Neural progenitor cell (in vitro differentiated cells): ENCODE data around the gene OVOL1. TPM values are rescaled to one million over a fixed set of nuclear protein-coding genes. Genes with fewer than 3 reads are reported as not detected.
"Not testable (repeated sequence)": the region's sequence is repeated elsewhere in the genome, so short reads cannot be mapped to it uniquely, and the experiment has no call there.

Experiments
- DNase-seq: peaks from one replicate; pipeline ENCODE4 v3.0.0-alpha.2; 2016; ENCODE audit warnings: low spot score
- H2AFZ ChIP-seq: fragments of 200-600 bp; sonication (generic); replicated peaks from 2 replicates; pipeline ENCODE4 v1.6.1; 2016; ENCODE audit warnings: antibody characterized with exemption
- H3F3A ChIP-seq: fragments of 200-600 bp; sonication (generic); 2 replicates; pipeline ENCODE4 v1.6.1; 2016; ENCODE audit warnings: antibody characterized with exemption, low read depth
- H3K27ac ChIP-seq: fragments of 200-600 bp; sonication (generic); 2 replicates; pipeline ENCODE4 v1.5.1; 2016; ENCODE audit warnings: mild to moderate bottlenecking
- H3K27me3 ChIP-seq: fragments of 200-600 bp; sonication (generic); 2 replicates; pipeline ENCODE4 v1.6.1; 2016; ENCODE audit warnings: mild to moderate bottlenecking, moderate library complexity
- H3K36me3 ChIP-seq: fragments of 200-600 bp; sonication (generic); 2 replicates; pipeline ENCODE4 v1.5.1; 2016
- H3K4me1 ChIP-seq: fragments of 200-600 bp; sonication (generic); 2 replicates; pipeline ENCODE4 v1.6.1; 2016; ENCODE audit warnings: mixed run types
- H3K4me2 ChIP-seq: fragments of 200-600 bp; sonication (generic); 2 replicates; pipeline ENCODE4 v1.6.1; 2016
- H3K4me3 ChIP-seq: fragments of 200-600 bp; sonication (generic); 2 replicates; pipeline ENCODE4 v1.5.1; 2016
- H3K79me2 ChIP-seq: fragments of 200-600 bp; sonication (generic); 2 replicates; pipeline ENCODE4 v1.6.1; 2016; ENCODE audit warnings: low read depth
- H3K9ac ChIP-seq: fragments of 200-600 bp; sonication (generic); 2 replicates; pipeline ENCODE4 v1.6.1; 2016
- H3K9me3 ChIP-seq: fragments of 200-600 bp; sonication (generic); 2 replicates; pipeline ENCODE4 v1.5.1; 2016; ENCODE audit warnings: low read depth
- H4K20me1 ChIP-seq: fragments of 200-600 bp; sonication (generic); 2 replicates; pipeline ENCODE4 v1.6.1; 2016; ENCODE audit warnings: low read depth
- H3K27ac Mint-ChIP-seq: 3 replicates; pipeline ENCODE4 v1.8.0; 2021; ENCODE audit warnings: mixed read lengths
- H3K27me3 Mint-ChIP-seq: 2 replicates; pipeline ENCODE4 v1.8.0; 2022; ENCODE audit warnings: low read depth, mild to moderate bottlenecking, inconsistent platforms, moderate library complexity, mixed read lengths; ENCODE audit not compliant: insufficient read depth
- H3K36me3 Mint-ChIP-seq: 3 replicates; pipeline ENCODE4 v1.8.0; 2021; ENCODE audit warnings: mixed read lengths
- H3K4me1 Mint-ChIP-seq: 3 replicates; pipeline ENCODE4 v1.8.0; 2021; ENCODE audit warnings: mixed read lengths
- H3K4me3 Mint-ChIP-seq: 3 replicates; pipeline ENCODE4 v1.8.0; 2021; ENCODE audit warnings: mild to moderate bottlenecking, moderate library complexity, mixed read lengths
- H3K9me3 Mint-ChIP-seq: 3 replicates; pipeline ENCODE4 v1.8.0; 2020; ENCODE audit warnings: mixed read lengths
- EZH2 ChIP-seq: fragments of 200-600 bp; sonication (generic); IDR thresholded peaks from 2 replicates; pipeline ENCODE4 v1.6.1; 2017; ENCODE audit warnings: antibody characterized with exemption, mild to moderate bottlenecking, moderate library complexity
- EZH2phosphoT487 ChIP-seq: fragments of 200-600 bp; sonication (generic); IDR thresholded peaks from 2 replicates; pipeline ENCODE4 v1.6.1; 2017; ENCODE audit warnings: antibody characterized with exemption
- total RNA-seq: library from RNA; depleted of rRNA; stranded (reverse); fragments of >200 nt; gene quantifications from 2 replicates; pipeline ENCODE4 v1.2.3, GENCODE V29; 2015; ENCODE audit warnings: low replicate concordance
- TF ChIP-seq, protein P1 (sequence below): fragments of 200-600 bp; sonication (generic); IDR thresholded peaks from 2 replicates; pipeline ENCODE4 v1.5.1; 2017; ENCODE audit warnings: antibody characterized with exemption, mild to moderate bottlenecking

Gene OVOL1
- total RNA-seq, 1 donor from 2014 or later: not detected

DNA sequence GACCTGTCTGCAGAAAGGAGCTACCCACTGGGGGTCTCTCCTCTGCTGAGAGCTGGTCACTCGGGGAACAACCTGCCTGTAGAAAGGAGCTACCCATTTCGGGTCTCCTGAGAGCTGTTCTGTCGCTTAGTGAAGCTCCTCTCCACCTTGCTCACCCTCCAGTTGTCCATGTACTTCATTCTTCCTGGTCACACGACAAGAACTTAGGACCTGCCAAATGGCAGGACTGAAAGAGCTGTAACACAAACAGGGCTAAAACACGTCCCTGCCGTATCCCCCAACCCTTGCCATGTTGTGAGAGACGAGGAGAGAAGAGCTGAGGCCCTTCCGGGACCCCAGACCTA is 42.2 kb upstream of the OVOL1 start:
- no peaks in the 10 kb centered on the region for H4K20me1 ChIP-seq
- no peaks in the 10 kb centered on the region for H3K4me1 ChIP-seq
- H3K4me3 Mint-ChIP-seq: no peak overlapping the region
- no peaks in the 10 kb centered on the region for H3F3A ChIP-seq
- peaks cover 11% of the 10 kb centered on the region for H3K27me3 Mint-ChIP-seq
- no peak for TF ChIP-seq EZH2
- no peak for TF ChIP-seq EZH2phosphoT487
- TF ChIP-seq, protein P1, sequence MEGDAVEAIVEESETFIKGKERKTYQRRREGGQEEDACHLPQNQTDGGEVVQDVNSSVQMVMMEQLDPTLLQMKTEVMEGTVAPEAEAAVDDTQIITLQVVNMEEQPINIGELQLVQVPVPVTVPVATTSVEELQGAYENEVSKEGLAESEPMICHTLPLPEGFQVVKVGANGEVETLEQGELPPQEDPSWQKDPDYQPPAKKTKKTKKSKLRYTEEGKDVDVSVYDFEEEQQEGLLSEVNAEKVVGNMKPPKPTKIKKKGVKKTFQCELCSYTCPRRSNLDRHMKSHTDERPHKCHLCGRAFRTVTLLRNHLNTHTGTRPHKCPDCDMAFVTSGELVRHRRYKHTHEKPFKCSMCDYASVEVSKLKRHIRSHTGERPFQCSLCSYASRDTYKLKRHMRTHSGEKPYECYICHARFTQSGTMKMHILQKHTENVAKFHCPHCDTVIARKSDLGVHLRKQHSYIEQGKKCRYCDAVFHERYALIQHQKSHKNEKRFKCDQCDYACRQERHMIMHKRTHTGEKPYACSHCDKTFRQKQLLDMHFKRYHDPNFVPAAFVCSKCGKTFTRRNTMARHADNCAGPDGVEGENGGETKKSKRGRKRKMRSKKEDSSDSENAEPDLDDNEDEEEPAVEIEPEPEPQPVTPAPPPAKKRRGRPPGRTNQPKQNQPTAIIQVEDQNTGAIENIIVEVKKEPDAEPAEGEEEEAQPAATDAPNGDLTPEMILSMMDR: no peak
- peaks cover 9% of the 10 kb centered on the region for H3K9me3 ChIP-seq
- H3K9me3 Mint-ChIP-seq: peaks cover 16% of the 10 kb centered on the region
- H3K4me2 ChIP-seq: no peak overlapping the region
- no peaks in the 10 kb centered on the region for H3K4me1 Mint-ChIP-seq
- no peak overlapping the region for H2AFZ ChIP-seq
- H3K36me3 ChIP-seq: no peaks in the 10 kb centered on the region
- H3K27me3 ChIP-seq: peaks cover 35% of the 10 kb centered on the region
- H3K27ac Mint-ChIP-seq: no peak overlapping the region
- no peaks in the 10 kb centered on the region for H3K79me2 ChIP-seq
- DNase-seq: no peak
- no peak overlapping the region for H3K27ac ChIP-seq
- no peak overlapping the region for H3K9ac ChIP-seq
- H3K4me3 ChIP-seq: no peak overlapping the region
- no peaks in the 10 kb centered on the region for H3K36me3 Mint-ChIP-seq

DNA sequence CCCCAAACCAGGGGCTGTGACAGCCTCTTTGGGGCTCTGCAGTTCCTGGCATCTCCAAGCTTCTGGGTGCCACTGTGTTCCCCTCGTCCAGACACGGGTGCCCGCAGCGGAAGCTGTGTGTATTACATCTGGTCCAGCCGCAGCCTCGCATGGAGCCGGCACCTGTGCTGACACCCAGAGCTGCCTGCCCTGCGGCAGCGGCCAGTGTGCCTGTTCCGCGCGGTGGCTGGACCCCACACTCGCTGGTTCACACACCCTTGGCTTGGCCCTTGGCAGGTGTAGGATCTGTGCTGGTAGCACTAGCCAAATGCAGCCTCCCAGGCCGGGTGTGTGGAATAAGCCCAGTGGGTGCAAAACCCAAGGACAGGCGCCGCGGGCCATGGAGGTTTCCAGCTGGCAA is 41.8 kb upstream of the OVOL1 start:
- H3K4me1 Mint-ChIP-seq: no peaks in the 10 kb centered on the region
- no peaks in the 10 kb centered on the region for H3K79me2 ChIP-seq
- TF ChIP-seq EZH2 (no peak), EZH2phosphoT487 (no peak)
- TF ChIP-seq, protein P1: no peak
- peaks cover 16% of the 10 kb centered on the region for H3K9me3 Mint-ChIP-seq
- no peaks in the 10 kb centered on the region for H3K4me1 ChIP-seq
- H3K27me3 Mint-ChIP-seq: peaks cover 11% of the 10 kb centered on the region
- H3K9me3 ChIP-seq: peaks cover 9% of the 10 kb centered on the region
- H3K4me3 ChIP-seq: no peak overlapping the region
- no peaks in the 10 kb centered on the region for H3K36me3 ChIP-seq
- H3F3A ChIP-seq: no peaks in the 10 kb centered on the region
- H4K20me1 ChIP-seq: no peaks in the 10 kb centered on the region
- no peak overlapping the region for H3K27ac Mint-ChIP-seq
- H3K4me2 ChIP-seq: no peak overlapping the region
- no peak overlapping the region for H3K4me3 Mint-ChIP-seq
- DNase-seq: no peak
- no peak overlapping the region for H3K27ac ChIP-seq
- no peaks in the 10 kb centered on the region for H3K36me3 Mint-ChIP-seq
- H3K27me3 ChIP-seq: peaks cover 39% of the 10 kb centered on the region
- no peak overlapping the region for H2AFZ ChIP-seq
- no peak overlapping the region for H3K9ac ChIP-seq

DNA sequence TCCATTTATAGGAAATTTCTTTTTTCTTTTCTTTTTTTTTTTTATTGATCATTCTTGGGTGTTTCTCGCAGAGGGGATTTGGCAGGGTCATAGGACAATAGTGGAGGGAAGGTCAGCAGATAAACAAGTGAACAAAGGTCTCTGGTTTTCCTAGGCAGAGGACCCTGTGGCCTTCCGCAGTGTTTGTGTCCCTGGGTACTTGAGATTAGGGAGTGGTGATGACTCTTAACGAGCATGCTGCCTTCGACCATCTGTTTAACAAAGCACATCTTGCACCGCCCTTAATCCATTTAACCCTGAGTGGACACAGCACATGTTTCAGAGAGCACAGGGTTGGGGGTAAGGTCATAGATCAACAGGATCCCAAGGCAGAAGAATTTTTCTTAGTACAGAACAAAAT is 24.7 kb upstream of the OVOL1 start:
- H3K4me1 Mint-ChIP-seq, H3F3A ChIP-seq, H3K36me3 Mint-ChIP-seq, H2AFZ ChIP-seq, H3K4me3 ChIP-seq, H3K4me2 ChIP-seq, H3K27me3 Mint-ChIP-seq, H3K9ac ChIP-seq, H3K4me3 Mint-ChIP-seq, H3K27ac Mint-ChIP-seq, H3K4me1 ChIP-seq, H3K79me2 ChIP-seq, H3K9me3 ChIP-seq, H3K27ac ChIP-seq, DNase-seq, H3K36me3 ChIP-seq, H4K20me1 ChIP-seq, H3K27me3 ChIP-seq: not testable (repeated sequence)
- peaks cover 14% of the 10 kb centered on the region for H3K9me3 Mint-ChIP-seq

DNA sequence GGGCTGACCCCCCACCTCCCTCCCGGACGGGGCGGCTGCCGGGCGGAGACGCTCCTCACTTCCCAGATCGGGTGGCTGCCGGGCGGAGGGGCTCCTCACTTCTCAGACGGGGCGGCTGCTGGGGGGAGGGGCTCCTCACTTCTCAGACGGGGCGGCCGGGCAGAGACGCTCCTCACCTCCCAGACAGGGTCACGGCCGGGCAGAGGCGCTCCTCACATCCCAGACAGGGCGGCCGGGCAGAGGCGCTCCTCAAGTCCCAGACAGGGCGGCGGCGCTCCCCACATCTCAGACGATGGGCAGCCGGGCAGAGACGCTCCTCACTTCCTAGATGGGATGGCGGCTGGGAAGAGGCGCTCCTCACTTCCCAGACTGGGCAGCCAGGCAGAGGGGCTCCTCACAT is 24.0 kb upstream of the OVOL1 start:
- not testable (repeated sequence) for H3K36me3 ChIP-seq, H4K20me1 ChIP-seq, H3K27me3 ChIP-seq, H3K27ac ChIP-seq, H2AFZ ChIP-seq, H3K27ac Mint-ChIP-seq, DNase-seq, H3K4me3 Mint-ChIP-seq, H3K9ac ChIP-seq, H3K4me3 ChIP-seq, H3K4me2 ChIP-seq, H3K9me3 ChIP-seq, H3K36me3 Mint-ChIP-seq, H3K4me1 Mint-ChIP-seq, H3K27me3 Mint-ChIP-seq, H3K4me1 ChIP-seq, H3F3A ChIP-seq, H3K9me3 Mint-ChIP-seq, H3K79me2 ChIP-seq
